Cardiac muscle cell (in vitro differentiated cells and primary cell): ENCODE results near the gene HRH3. TPM values are rescaled to one million over a fixed set of nuclear protein-coding genes. Genes with fewer than 3 reads are reported as not detected.

Experiments used
- DNase-seq, 2 donors: peaks; one replicate each; pipeline versions ENCODE4 v3.0.0 to v3.0.0-alpha.2; 2010 to 2017; ENCODE audit warnings: low read depth in 1 of 2, low spot score in 1 of 2
- H3K27ac ChIP-seq: fragments of 200-600 bp; sonication (generic); 2 replicates; pipeline ENCODE4 v1.5.1; 2016
- H3K27me3 ChIP-seq: fragments of 200-600 bp; sonication (generic); 2 replicates; pipeline ENCODE4 v1.6.0; 2016; ENCODE audit warnings: control low read depth
- H3K36me3 ChIP-seq: fragments of 200-600 bp; sonication (generic); 2 replicates; pipeline ENCODE4 v1.5.1; 2016; ENCODE audit warnings: control low read depth
- H3K4me1 ChIP-seq: fragments of 200-600 bp; sonication (generic); 2 replicates; pipeline ENCODE4 v1.8.1; 2017; ENCODE audit warnings: low read depth, mild to moderate bottlenecking, mixed run types
- H3K4me3 ChIP-seq: fragments of 200-600 bp; sonication (generic); 2 replicates; pipeline ENCODE4 v1.5.1; 2016; ENCODE audit warnings: mild to moderate bottlenecking
- H3K9me3 ChIP-seq: fragments of 200-600 bp; sonication (generic); 2 replicates; pipeline ENCODE4 v1.5.1; 2017; ENCODE audit warnings: low read depth, mild to moderate bottlenecking, control low read depth
- polyA plus RNA-seq: library from polyadenylated mRNA; unstranded; fragments of >200 nt; fragmentation: Nextera tagmentation; extraction: Ambion mirVana; gene quantifications from 2 replicates; pipeline ENCODE4 v1.2.1, GENCODE V29; 2016
- total RNA-seq: library from RNA; depleted of rRNA; stranded (reverse); fragments of >200 nt; gene quantifications from 2 replicates; pipeline ENCODE4 v1.2.3, GENCODE V29; 2016
- TF ChIP-seq, protein P1 (sequence below): IDR thresholded peaks from 2 replicates; pipeline ENCODE4 v1.5.1; 2012; ENCODE audit warnings: low read depth, mild to moderate bottlenecking, low read length

HRH3 gene
- total and polyA plus RNA-seq, 2 experiments from 2014 or later = not detected

DNA sequence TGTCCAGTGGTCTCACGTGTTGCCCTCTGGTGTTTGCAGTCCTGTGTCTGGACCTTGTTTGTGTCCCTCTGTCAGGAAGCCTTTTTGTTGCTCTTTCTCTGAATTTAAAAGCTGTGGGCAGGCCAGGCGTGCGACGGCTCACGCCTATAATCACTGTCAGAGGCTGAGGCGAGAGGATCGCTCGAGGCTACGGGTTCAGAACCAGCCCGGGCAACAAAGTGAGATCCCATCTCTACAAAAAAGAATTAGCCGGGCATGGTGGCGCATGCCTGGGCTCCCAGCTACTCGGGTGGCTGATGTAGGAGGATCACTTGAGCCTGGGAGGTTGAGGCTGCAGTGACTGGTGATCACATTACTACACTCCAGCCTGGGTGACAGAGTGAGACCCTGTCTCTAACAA lies 46.8 kb upstream of the HRH3 start:
- H3K4me3 ChIP-seq = no peak overlapping the region
- no peaks in the 10 kb centered on the region for H3K9me3 ChIP-seq
- peaks cover 7% of the 10 kb centered on the region for H3K36me3 ChIP-seq
- H3K27ac ChIP-seq = no peak overlapping the region
- TF ChIP-seq, protein P1, sequence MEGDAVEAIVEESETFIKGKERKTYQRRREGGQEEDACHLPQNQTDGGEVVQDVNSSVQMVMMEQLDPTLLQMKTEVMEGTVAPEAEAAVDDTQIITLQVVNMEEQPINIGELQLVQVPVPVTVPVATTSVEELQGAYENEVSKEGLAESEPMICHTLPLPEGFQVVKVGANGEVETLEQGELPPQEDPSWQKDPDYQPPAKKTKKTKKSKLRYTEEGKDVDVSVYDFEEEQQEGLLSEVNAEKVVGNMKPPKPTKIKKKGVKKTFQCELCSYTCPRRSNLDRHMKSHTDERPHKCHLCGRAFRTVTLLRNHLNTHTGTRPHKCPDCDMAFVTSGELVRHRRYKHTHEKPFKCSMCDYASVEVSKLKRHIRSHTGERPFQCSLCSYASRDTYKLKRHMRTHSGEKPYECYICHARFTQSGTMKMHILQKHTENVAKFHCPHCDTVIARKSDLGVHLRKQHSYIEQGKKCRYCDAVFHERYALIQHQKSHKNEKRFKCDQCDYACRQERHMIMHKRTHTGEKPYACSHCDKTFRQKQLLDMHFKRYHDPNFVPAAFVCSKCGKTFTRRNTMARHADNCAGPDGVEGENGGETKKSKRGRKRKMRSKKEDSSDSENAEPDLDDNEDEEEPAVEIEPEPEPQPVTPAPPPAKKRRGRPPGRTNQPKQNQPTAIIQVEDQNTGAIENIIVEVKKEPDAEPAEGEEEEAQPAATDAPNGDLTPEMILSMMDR = no peak
- H3K27me3 ChIP-seq = no peaks in the 10 kb centered on the region
- no peak for DNase-seq
- no peaks in the 10 kb centered on the region for H3K4me1 ChIP-seq

DNA sequence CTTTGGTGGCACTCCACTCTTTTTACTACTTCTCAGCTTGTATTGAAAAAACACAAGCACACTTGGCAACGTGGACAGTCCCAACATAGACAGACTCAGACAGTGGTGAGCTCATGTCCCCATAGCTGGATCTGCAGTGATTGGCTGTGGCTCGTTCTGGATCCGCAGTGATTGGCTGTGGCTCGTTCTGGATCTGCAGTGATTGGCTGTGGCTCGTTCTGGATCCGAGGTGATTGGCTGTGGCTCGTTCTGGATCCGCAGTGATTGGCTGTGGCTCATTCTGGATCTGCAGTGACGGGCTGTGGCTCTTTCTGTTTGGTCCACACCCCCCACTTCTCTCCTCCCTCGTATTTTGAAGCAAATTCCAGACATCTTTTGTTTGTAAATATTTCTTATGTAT lies 46.3 kb upstream of the HRH3 start:
- Histone ChIP-seq H3K4me3 (no peak overlapping the region), H3K4me1 (no peaks in the 10 kb centered on the region), H3K36me3 (peaks cover 12% of the 10 kb centered on the region), H3K27ac (no peak overlapping the region), H3K9me3 (no peaks in the 10 kb centered on the region), H3K27me3 (no peaks in the 10 kb centered on the region)
- DNase-seq = no peak
- TF ChIP-seq, protein P1 = no peak

DNA sequence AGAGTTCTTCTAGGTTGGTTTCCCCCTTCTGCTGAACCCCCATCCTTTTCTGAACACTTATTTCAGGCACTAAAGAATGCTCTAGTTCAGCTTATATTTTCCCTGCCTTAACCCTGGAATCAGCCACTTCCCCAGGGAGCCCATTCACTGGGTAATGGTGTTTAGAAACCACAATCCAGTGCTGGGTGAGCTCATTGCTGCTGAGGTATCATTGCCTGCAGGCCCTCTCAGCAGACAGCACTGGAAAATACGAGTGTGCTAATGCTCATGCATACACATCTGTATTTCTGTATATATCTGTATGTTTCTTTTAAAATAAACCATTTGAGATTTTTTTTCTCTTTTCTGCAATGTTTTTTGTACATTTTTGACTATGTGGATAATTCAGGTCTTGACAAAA lies 45.3 kb upstream of the HRH3 start:
- TF ChIP-seq, protein P1 = no peak
- no peak for DNase-seq
- Histone ChIP-seq H3K4me1 (no peaks in the 10 kb centered on the region), H3K36me3 (peaks cover 12% of the 10 kb centered on the region), H3K9me3 (no peaks in the 10 kb centered on the region), H3K4me3 (no peak overlapping the region), H3K27me3 (no peaks in the 10 kb centered on the region), H3K27ac (no peak overlapping the region)

DNA sequence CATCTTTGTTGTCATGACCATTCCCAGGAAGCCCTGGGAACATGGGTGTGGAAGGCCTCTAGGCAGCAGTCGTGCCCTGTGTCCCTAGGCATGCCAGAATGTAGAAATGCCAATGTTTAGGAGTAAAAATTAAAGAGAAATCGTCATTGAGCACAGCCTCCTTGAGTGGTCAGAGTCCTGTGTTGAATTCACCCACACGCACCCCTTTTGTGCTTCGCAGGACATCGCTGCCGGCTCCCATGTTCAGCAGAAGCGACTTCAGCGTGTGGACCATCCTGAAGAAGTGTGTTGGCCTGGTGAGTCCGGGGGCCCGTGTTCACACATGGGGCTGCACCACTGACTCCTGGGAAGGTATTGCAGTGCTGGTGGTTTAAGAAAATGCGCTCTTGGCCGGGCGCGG lies 43.3 kb upstream of the HRH3 start:
- no peak for DNase-seq
- Histone ChIP-seq H3K27me3 (no peaks in the 10 kb centered on the region), H3K4me1 (no peaks in the 10 kb centered on the region), H3K27ac (no peak overlapping the region), H3K36me3 (peaks cover 9% of the 10 kb centered on the region), H3K9me3 (no peaks in the 10 kb centered on the region), H3K4me3 (no peak overlapping the region)
- TF ChIP-seq, protein P1 = no peak

DNA sequence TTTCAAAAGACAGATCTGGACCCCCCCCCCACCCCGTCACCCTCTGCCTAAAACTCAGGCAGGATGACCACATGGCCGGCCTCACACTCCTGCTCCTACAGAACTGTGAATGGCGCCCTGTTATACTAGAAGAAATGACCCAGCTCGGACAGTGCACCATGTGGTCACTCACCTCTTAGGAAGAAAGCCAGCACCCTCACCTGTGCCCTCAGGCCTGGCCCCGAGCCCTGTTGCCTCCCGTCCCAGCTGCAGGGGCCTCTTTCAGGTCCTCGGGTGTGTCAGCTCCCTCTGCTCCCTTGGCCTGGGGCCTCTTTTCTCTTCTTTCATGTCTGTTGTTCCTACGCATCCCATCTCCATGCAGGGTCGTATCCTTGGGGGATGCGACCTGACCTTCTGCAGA lies 42.0 kb upstream of the HRH3 start:
- DNase-seq = no peak
- H3K27me3 ChIP-seq = no peaks in the 10 kb centered on the region
- no peak overlapping the region for H3K27ac ChIP-seq
- no peaks in the 10 kb centered on the region for H3K9me3 ChIP-seq
- peaks cover 9% of the 10 kb centered on the region for H3K36me3 ChIP-seq
- H3K4me1 ChIP-seq = no peaks in the 10 kb centered on the region
- TF ChIP-seq, protein P1 = no peak
- no peak overlapping the region for H3K4me3 ChIP-seq

DNA sequence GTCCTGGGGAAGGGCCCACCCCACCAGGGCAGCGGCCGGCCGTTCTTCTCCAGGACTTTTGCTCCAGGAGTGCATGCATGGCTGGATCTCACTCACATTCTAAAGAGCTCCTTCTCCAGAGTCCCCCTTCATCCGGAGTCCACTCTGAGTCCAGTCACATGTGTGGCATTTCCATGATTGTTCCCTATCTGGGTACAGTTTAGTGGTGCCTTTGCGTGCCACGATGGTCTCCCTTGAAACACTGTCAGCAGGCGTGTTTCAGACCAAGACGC lies 39.2 kb upstream of the HRH3 start:
- Histone ChIP-seq H3K9me3 (no peaks in the 10 kb centered on the region), H3K27ac (no peak overlapping the region), H3K4me1 (no peaks in the 10 kb centered on the region), H3K4me3 (no peak overlapping the region), H3K36me3 (peaks cover 8% of the 10 kb centered on the region), H3K27me3 (no peaks in the 10 kb centered on the region)
- no peak for DNase-seq
- TF ChIP-seq, protein P1 = no peak
